Naive thymus-derived CD8-positive, alpha-beta T cell (primary cell): ENCODE results near the gene CTCF. TPM values are rescaled to one million over a fixed set of nuclear protein-coding genes. Genes with fewer than 3 reads are reported as not detected.
A peak's percentile ranks its signal among the peaks of the same experiment; 100 is the strongest.

Experiments
- ATAC-seq, 2 donors: fragments of 150-1000 bp; cut with Tn5 transposase in 1 of 2; sonication (Bioruptor Pico), chemical (Tn5 transposase) in 1 of 2; 1 replicate in 1 of 2; 2 replicates in 1 of 2; pipeline ENCODE4 v1.10.0; 2021; ENCODE audit warnings: mild to moderate bottlenecking in 2 of 2, moderate library complexity in 2 of 2
- POLR2A ChIA-PET: fragments of 350-600 bp; sonication (Branson Sonifier 250); formaldehyde crosslinking; loops from one replicate; lab custom pipeline; 2021; ENCODE audit warnings: antibody characterized with exemption; lab: Charles Lee
- DNase-seq, 10 donors: peaks; one replicate each; pipeline versions ENCODE4 v3.0.0 to v3.0.0-alpha.2; 2020 to 2022
- H3K27ac Mint-ChIP-seq, 10 donors: one replicate each; pipeline ENCODE4 v1.8.0; 2020 to 2022; ENCODE audit warnings: mild to moderate bottlenecking in 10 of 10, mixed read lengths in 10 of 10, moderate library complexity in 4 of 10, inconsistent platforms in 1 of 10
- H3K27me3 Mint-ChIP-seq, 5 donors: one replicate each; pipeline ENCODE4 v1.8.0; 2021 to 2022; ENCODE audit warnings: mixed read lengths in 5 of 5
- H3K36me3 Mint-ChIP-seq, 3 donors: one replicate each; pipeline ENCODE4 v1.8.0; 2020 to 2022; ENCODE audit warnings: mixed read lengths in 3 of 3, mild to moderate bottlenecking in 2 of 3, inconsistent platforms in 1 of 3
- H3K4me1 Mint-ChIP-seq, 4 donors: one replicate each; pipeline ENCODE4 v1.8.0; 2021 to 2022; ENCODE audit warnings: mixed read lengths in 4 of 4
- H3K4me3 Mint-ChIP-seq, 10 donors: one replicate each; pipeline ENCODE4 v1.8.0; 2020 to 2022; ENCODE audit warnings: mild to moderate bottlenecking in 10 of 10, mixed read lengths in 10 of 10, moderate library complexity in 6 of 10, inconsistent platforms in 1 of 10
- H3K9me3 Mint-ChIP-seq, 9 donors: one replicate each; pipeline ENCODE4 v1.8.0; 2020 to 2022; ENCODE audit warnings: mixed read lengths in 9 of 9, mild to moderate bottlenecking in 3 of 9, inconsistent platforms in 1 of 9, moderate library complexity in 1 of 9
- polyA plus RNA-seq, 3 donors: library from polyadenylated mRNA; unstranded; fragments of 300-500 nt; fragmentation: Illumina TruSeq; gene quantifications; one replicate each; pipeline ENCODE4 v1.2.3, GENCODE V29; 2021
- total RNA-seq, 8 experiments: library from RNA in 2 of 8; stranded (reverse) in 2 of 8; gene quantifications; one replicate each; pipeline ENCODE4 v1.2.3 and lab custom pipeline; 2021 to 2026

The CTCF gene
- total and polyA plus RNA-seq, 5 experiments from 2014 or later, result 37.1 to 67.6 (median 61.1) TPM

DNA sequence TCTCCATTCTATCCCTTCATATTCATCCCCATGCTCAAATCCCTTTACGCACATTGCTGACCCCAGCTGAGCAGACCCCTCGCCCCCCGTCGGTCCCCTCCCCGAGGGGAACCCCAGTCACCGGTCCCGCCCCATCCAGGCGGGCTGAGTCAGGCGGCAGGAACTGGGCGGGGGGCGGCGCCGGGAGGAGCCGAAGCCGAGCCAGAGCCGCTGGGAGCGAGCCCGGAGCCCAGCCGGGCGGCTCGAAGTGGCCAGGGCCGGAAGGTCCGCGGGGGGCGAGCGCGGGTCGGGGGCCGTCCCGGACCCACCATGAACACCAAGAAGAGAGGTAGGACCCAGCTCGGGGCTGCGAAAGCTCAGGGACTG is 25.1 kb upstream of the CTCF start:
- peak overlapping the region; percentile 52 to 92 (median 84) for H3K27ac Mint-ChIP-seq
- ATAC-seq, result peak; percentile 44 to 47
- H3K27me3 Mint-ChIP-seq, result no peaks in the 10 kb centered on the region
- peaks cover 0 to 6% (median 0%) of the 10 kb centered on the region in 3 donors for H3K36me3 Mint-ChIP-seq
- peaks cover 36 to 64% (median 46%) of the 10 kb centered on the region in 4 donors for H3K4me1 Mint-ChIP-seq
- DNase-seq, result peak in 5 of 10 donors; percentile 36 to 54 (median 40)
- peak overlapping the region; percentile 74 to 91 (median 85) for H3K4me3 Mint-ChIP-seq
- H3K9me3 Mint-ChIP-seq, result no peaks in the 10 kb centered on the region
- POLR2A ChIA-PET, result interaction anchor here (0.7 to 14.2 kb wide), 15 partner anchors 9 to 549 kb away, joined by 3 to 485 read pairs (median 8); partner anchors contain the start of genes ACD, ATP6V0D1, C16orf86 and CARMIL2

DNA sequence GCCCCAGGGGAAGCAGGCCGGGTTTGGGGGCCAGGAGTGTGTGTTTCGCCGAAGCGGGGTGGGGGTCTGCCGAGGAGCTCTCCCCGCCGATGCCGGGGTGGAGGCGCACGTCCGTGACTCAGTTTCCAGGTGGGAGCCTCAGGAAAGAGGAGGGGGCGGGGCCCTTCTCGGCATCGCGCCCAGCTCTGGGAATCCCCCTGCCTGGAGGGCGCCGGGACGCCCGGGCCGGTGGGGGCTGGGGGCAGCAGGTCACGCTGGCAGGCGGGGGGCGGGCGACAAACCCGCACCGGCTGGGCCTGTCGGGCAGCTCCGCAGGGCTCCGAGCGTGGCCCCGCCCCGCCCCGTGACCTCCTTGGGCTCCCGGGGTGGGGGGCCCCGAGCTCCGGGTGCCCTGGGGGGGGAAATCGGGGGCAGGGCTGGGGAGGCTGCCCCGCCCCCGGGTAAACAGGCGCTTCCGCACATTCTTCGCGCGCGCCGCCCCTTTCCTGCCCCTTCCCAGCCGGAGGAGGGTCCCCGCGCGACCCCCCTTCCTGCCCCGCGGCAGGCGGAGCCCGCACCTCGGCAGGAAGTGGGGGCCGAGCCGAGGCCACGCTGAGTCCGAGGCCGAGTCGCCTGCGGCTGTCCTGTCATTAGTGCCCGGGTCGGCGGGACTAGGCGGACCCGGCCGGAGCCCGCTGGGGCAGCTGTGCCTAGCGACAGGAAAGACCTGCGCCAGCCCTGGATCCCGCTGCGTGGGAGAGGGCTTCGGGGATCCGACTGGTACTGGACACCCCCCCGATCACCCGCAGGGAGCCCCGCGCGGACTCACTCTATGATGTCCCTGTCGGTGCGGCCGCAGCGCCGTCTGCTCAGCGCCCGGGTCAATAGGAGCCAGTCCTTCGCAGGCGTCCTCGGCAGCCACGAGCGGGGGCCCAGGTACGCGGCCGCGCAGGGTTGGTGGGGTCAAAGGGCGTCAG is 24.4 kb upstream of the CTCF start:
- Mint-ChIP-seq H3K36me3 (peaks cover 0 to 6% (median 0%) of the 10 kb centered on the region in 3 donors), H3K9me3 (no peaks in the 10 kb centered on the region), H3K27me3 (no peaks in the 10 kb centered on the region), H3K4me3 (peak overlapping the region; percentile 72 to 91 (median 85)), H3K4me1 (peaks cover 42 to 64% (median 51%) of the 10 kb centered on the region in 4 donors), H3K27ac (peak overlapping the region in 8 of 10 donors; percentile 43 to 91 (median 82))
- DNase-seq, result peak; percentile 41 to 86 (median 63)
- ATAC-seq, result peak; percentile 49 to 62
- POLR2A ChIA-PET, result interaction anchor here (0.6 to 14.2 kb wide), 16 partner anchors 9 to 548 kb away, joined by 3 to 485 read pairs (median 7); partner anchors contain the start of genes ACD, ATP6V0D1, C16orf86 and CARMIL2

DNA sequence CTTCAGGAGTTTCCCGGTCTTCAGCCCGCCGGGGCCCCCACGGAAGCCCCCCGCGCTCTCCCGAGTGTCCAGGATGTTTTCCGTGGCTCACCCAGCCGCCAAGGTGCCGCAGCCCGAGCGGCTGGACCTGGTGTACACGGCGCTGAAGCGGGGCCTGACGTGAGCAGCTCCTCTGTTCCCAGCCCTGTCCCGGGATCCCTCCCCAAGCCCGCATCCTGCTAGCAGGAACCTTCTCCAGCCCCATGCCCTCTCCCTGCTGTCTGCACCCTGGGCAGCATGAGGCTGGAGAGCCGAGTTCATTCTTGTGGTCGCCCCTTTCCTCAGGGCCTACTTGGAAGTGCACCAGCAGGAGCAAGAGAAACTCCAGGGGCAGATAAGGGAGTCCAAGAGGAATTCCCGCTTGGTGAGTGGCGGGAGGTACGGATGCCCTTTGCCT is 23.6 kb upstream of the CTCF start:
- POLR2A ChIA-PET, result interaction anchor here (0.6 to 14.2 kb wide), 7 partner anchors 8 to 129 kb away, joined by 3 to 485 read pairs (median 17); partner anchors contain the start of genes ACD, C16orf86, CARMIL2 and CTCF
- Mint-ChIP-seq H3K9me3 (no peaks in the 10 kb centered on the region), H3K36me3 (peaks cover 0 to 8% (median 0%) of the 10 kb centered on the region in 3 donors), H3K4me3 (peak overlapping the region; percentile 69 to 87 (median 77)), H3K27ac (peak overlapping the region; percentile 69 to 90 (median 78)), H3K27me3 (no peaks in the 10 kb centered on the region), H3K4me1 (peaks cover 37 to 59% (median 53%) of the 10 kb centered on the region in 4 donors)
- DNase-seq (no peak), ATAC-seq (no peak)

DNA sequence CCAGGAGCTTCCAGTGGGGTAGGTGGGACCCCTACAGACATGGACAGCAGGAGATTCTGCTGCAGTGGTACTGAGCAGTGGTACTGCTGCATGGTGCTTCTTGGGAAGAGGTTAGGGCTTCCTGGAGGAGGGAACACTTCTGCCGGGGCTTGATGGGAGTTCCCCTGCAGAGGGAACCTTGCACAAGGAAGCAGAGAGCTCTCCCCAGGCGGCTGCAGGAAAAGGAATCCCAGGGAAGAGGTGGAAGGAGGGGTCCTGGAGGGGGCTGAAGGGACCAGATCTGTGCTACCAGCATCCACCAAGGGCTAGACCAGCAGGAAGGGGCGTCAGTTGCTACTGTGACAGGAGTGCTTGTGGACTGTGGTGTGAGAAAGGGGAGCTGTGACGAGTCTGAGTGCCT is 23.1 kb upstream of the CTCF start:
- no peak for ATAC-seq
- H3K4me1 Mint-ChIP-seq, result peaks cover 39 to 64% (median 56%) of the 10 kb centered on the region in 4 donors
- H3K27ac Mint-ChIP-seq, result peak overlapping the region; percentile 69 to 90 (median 82)
- peaks cover 0 to 8% (median 0%) of the 10 kb centered on the region in 3 donors for H3K36me3 Mint-ChIP-seq
- POLR2A ChIA-PET, result interaction anchor here (0.8 to 14.2 kb wide), 8 partner anchors 8 to 130 kb away, joined by 3 to 485 read pairs (median 12); partner anchors contain the start of genes ACD, C16orf86, CARMIL2 and CTCF
- no peak for DNase-seq
- H3K27me3 Mint-ChIP-seq, result no peaks in the 10 kb centered on the region
- H3K9me3 Mint-ChIP-seq, result no peaks in the 10 kb centered on the region
- H3K4me3 Mint-ChIP-seq, result peak overlapping the region; percentile 69 to 87 (median 77)

DNA sequence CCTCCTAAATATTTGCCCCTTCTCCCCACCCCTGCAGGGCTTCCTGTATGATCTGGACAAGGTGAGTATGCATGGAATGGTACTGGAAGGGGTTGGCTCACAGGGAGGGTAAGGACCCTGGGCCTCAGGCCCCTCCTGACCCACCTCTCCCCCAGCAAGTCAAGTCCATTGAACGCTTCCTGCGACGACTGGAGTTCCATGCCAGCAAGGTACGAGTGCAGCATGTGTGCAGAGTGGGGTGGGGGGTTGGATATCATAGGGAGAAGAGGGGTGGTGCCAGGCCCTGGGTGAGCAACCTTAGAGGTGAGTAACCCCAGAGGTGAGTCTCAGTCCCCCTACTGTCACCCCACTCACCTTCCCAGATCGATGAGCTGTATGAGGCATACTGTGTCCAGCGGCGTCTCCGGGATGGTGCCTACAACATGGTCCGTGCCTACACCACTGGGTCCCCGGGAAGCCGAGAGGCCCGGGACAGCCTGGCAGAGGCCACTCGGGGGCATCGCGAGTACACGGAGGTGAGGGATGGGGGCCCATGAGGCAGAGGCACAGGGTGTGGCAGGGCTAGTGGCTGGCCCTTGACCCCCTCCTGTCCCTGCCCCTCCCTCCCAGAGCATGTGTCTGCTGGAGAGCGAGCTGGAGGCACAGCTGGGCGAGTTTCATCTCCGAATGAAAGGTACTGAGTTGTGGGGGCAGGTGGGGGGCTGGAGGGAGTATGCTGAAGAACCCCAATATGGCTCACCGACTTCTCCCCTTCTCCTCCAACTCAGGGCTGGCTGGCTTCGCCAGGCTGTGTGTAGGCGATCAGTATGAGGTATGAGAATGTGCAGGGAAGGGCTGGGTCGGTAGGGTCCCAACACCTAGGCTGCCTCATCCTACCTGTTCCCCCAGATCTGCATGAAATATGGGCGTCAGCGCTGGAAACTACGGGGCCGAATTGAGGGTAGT is 22.4 kb upstream of the CTCF start:
- Mint-ChIP-seq H3K9me3 (no peaks in the 10 kb centered on the region), H3K27ac (peak overlapping the region; percentile 34 to 88 (median 80)), H3K27me3 (no peaks in the 10 kb centered on the region), H3K4me1 (peaks cover 39 to 70% (median 55%) of the 10 kb centered on the region in 4 donors), H3K36me3 (peaks cover 0 to 8% (median 0%) of the 10 kb centered on the region in 3 donors), H3K4me3 (peak overlapping the region in 7 of 10 donors; percentile 2 to 80 (median 69))
- POLR2A ChIA-PET, result interaction anchor here (0.8 to 14.2 kb wide), 7 partner anchors 11 to 129 kb away, joined by 3 to 485 read pairs (median 6); partner anchors contain the start of genes ACD, C16orf86, CARMIL2 and CTCF
- ATAC-seq (no peak), DNase-seq (no peak)

DNA sequence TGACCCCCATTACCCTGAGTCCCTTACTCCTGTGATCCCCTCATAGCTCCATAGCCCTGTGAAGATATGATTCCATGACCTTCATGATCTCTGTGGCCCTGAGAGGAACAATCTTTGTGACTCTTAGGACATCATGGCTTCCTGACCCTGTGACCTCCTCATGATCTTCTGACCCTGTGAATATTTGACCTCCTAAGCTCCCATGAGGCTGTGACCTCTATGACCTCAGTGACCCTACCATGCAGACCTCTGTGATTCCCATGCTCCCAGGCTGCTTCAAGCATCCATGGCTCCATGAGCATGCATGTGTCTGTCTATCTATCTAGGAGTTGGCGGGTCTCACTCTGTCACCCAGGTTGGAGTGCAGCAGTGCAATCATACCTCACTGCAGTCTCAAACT is 21.6 kb upstream of the CTCF start:
- POLR2A ChIA-PET, result interaction anchor here (1.7 to 14.2 kb wide), 4 partner anchors 8 to 105 kb away, joined by 5 to 485 read pairs (median 8); partner anchors contain the start of genes CARMIL2 and CTCF
- Mint-ChIP-seq H3K27ac (peak overlapping the region in 9 of 10 donors; percentile 34 to 81 (median 67)), H3K36me3 (peaks cover 0 to 8% (median 0%) of the 10 kb centered on the region in 3 donors), H3K27me3 (no peaks in the 10 kb centered on the region), H3K4me3 (peak overlapping the region in 5 of 10 donors; percentile 2 to 52 (median 46)), H3K9me3 (no peaks in the 10 kb centered on the region), H3K4me1 (peaks cover 33 to 62% (median 50%) of the 10 kb centered on the region in 4 donors)
- DNase-seq, result no peak
- no peak for ATAC-seq

DNA sequence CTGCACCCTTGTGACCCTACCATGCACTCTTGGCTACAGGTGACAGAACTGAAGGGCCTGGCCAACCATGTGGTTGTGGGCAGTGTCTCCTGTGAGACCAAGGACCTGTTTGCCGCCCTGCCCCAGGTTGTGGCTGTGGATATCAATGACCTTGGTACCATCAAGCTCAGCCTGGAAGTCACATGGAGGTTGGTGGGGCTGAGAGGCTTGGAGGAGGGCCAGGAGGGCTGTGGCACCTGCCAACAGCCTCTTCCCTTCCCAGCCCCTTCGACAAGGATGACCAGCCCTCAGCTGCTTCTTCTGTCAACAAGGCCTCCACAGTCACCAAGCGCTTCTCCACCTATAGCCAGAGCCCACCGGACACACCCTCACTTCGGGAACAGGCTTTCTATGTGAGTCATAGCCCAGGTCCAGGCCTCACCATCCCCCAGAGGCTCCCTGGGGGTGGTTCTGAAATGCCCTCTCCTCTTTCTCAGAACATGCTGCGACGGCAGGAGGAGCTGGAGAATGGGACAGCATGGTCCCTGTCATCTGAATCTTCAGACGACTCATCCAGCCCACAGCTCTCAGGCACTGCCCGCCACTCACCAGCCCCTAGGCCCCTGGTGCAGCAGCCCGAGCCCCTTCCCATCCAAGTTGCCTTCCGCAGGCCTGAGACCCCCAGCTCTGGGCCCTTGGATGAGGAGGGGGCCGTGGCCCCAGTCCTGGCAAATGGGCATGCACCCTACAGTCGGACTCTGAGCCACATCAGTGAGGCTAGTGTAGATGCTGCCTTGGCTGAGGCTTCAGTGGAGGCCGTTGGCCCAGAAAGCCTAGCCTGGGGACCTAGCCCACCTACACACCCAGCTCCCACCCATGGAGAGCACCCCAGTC is 20.7 kb upstream of the CTCF start:
- POLR2A ChIA-PET, result interaction anchor here (0.6 to 14.2 kb wide), 6 partner anchors 9 to 121 kb away, joined by 3 to 485 read pairs (median 6); partner anchors contain the start of genes CARMIL2 and CTCF

DNA sequence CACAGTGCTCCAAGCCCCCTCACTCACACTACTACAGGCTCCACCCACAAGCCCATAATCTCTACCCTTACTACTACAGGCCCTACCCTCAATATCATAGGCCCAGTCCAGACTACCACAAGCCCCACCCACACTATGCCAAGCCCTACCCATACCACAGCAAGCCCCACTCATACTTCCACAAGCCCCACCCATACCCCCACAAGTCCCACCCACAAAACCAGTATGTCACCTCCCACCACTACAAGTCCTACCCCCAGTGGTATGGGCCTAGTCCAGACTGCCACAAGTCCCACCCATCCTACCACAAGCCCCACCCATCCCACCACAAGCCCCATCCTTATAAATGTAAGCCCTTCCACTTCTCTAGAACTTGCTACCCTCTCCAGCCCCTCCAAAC is 19.9 kb upstream of the CTCF start:
- H3K27me3 Mint-ChIP-seq, result no peaks in the 10 kb centered on the region
- peak overlapping the region in 3 of 10 donors; percentile 1 to 67 (median 7) for H3K4me3 Mint-ChIP-seq
- DNase-seq (peak; percentile 41 to 88 (median 74)), ATAC-seq (peak; percentile 70 to 83)
- H3K27ac Mint-ChIP-seq, result peak overlapping the region; percentile 32 to 92 (median 82)
- H3K9me3 Mint-ChIP-seq, result no peaks in the 10 kb centered on the region
- peaks cover 0 to 11% (median 0%) of the 10 kb centered on the region in 3 donors for H3K36me3 Mint-ChIP-seq
- peaks cover 28 to 56% (median 48%) of the 10 kb centered on the region in 4 donors for H3K4me1 Mint-ChIP-seq
- POLR2A ChIA-PET, result interaction anchor here (1.3 to 14.2 kb wide), 4 partner anchors 12 to 120 kb away, joined by 3 to 485 read pairs (median 6); partner anchors contain the start of genes CARMIL2 and CTCF

More for the DNA sequence above, 20.7 kb upstream of the CTCF start:
- Mint-ChIP-seq H3K4me3 (no peak overlapping the region), H3K27me3 (no peaks in the 10 kb centered on the region), H3K36me3 (peaks cover 0 to 11% (median 0%) of the 10 kb centered on the region in 3 donors), H3K4me1 (peaks cover 27 to 56% (median 45%) of the 10 kb centered on the region in 4 donors), H3K27ac (peak overlapping the region in 7 of 10 donors; percentile 32 to 92 (median 78)), H3K9me3 (no peaks in the 10 kb centered on the region)
- ATAC-seq (no peak), DNase-seq (no peak)

DNA sequence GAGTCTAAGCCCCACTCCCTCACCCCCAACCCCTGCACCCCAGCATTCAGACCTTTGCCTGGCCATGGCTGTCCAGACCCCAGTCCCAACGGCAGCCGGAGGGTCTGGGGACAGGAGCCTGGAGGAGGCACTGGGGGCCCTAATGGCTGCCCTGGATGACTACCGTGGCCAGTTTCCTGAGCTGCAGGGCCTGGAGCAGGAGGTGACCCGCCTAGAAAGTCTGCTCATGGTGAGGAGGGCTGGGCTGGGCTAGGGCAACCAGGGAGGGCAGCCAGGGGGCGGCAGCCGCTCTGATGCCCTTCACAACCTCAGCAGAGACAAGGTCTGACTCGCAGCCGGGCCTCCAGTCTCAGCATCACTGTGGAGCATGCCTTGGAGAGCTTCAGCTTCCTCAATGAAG is 19.3 kb upstream of the CTCF start:
- Mint-ChIP-seq H3K36me3 (peaks cover 0 to 11% (median 0%) of the 10 kb centered on the region in 3 donors), H3K4me3 (no peak overlapping the region), H3K27ac (peak overlapping the region in 8 of 10 donors; percentile 32 to 91 (median 72)), H3K9me3 (no peaks in the 10 kb centered on the region), H3K27me3 (no peaks in the 10 kb centered on the region), H3K4me1 (peaks cover 33 to 62% (median 54%) of the 10 kb centered on the region in 4 donors)
- DNase-seq, result no peak
- POLR2A ChIA-PET, result interaction anchor here (1.0 to 14.2 kb wide), 6 partner anchors 9 to 120 kb away, joined by 3 to 485 read pairs (median 3); partner anchors contain the start of genes CARMIL2 and CTCF
- no peak for ATAC-seq

DNA sequence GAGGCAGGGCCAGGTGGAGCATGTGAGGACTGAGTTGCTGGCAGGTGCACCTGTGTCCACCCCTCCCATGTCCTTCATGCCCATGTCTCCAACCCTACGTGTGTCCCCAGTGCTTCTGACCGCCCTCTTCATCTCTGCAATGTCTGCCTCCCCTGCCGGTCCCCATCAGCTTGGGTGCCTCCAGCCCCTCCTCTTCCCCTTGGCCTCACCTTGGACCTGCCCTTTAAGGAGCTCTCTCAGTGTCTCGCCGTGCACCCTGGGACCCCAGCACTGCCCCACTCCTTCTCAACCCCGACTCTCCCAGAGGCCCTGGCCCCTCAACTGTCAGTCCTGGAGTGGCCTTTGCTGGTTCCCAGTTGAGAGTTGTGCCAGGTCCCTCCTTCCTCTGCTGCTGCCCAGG is 18.7 kb upstream of the CTCF start:
- Mint-ChIP-seq H3K36me3 (peaks cover 0 to 11% (median 0%) of the 10 kb centered on the region in 3 donors), H3K27ac (peak overlapping the region in 8 of 10 donors; percentile 15 to 76 (median 44)), H3K27me3 (no peaks in the 10 kb centered on the region), H3K9me3 (no peaks in the 10 kb centered on the region), H3K4me3 (peak overlapping the region in 1 of 10 donors; percentile 36), H3K4me1 (peaks cover 38 to 65% (median 59%) of the 10 kb centered on the region in 4 donors)
- POLR2A ChIA-PET, result interaction anchor here (1.0 to 14.2 kb wide), 7 partner anchors 8 to 119 kb away, joined by 3 to 485 read pairs (median 3); partner anchors contain the start of genes CARMIL2 and CTCF
- DNase-seq, result no peak
- no peak for ATAC-seq
